Upper lobe of left lung (tissue), 6 donors: ENCODE results near the gene PPCS. TPM values are rescaled to one million over a fixed set of nuclear protein-coding genes. Genes with fewer than 3 reads are reported as not detected.

Source experiments
- ATAC-seq, 2 donors: fragments of 200-7000 bp; cut with Tn5 transposase; one replicate each; pipeline ENCODE4 v1.9.1; 2022; ENCODE audit warnings: mild to moderate bottlenecking in 2 of 2, moderate library complexity in 2 of 2; ENCODE audit not compliant: low FRiP score in 2 of 2
- DNase-seq, 2 donors: peaks; one replicate each; pipeline ENCODE4 v3.0.0-alpha.2; 2019 to 2020
- H3K27ac ChIP-seq, 4 donors: fragments of 200-600 bp; sonication (generic); one replicate each; pipeline ENCODE4 v1.5.1; 2016 to 2019
- H3K27me3 ChIP-seq, 4 donors: fragments of 200-600 bp; sonication (generic); one replicate each; pipeline ENCODE4 v1.5.1; 2017 to 2019
- H3K36me3 ChIP-seq, 4 donors: fragments of 200-600 bp; sonication (generic); one replicate each; pipeline ENCODE4 v1.5.1; 2016 to 2019
- H3K4me1 ChIP-seq, 4 donors: fragments of 200-600 bp; sonication (generic); one replicate each; pipeline ENCODE4 v1.5.1; 2018 to 2019
- H3K4me3 ChIP-seq, 4 donors: fragments of 200-600 bp; sonication (generic); one replicate each; pipeline ENCODE4 v1.5.1; 2017 to 2019; ENCODE audit warnings: mild to moderate bottlenecking in 2 of 4, moderate library complexity in 1 of 4
- H3K9me3 ChIP-seq, 4 donors: fragments of 200-600 bp; sonication (generic); one replicate each; pipeline ENCODE4 v1.5.1; 2018 to 2019
- EP300 ChIP-seq, 4 donors: sonication (generic); formaldehyde crosslinking; IDR thresholded peaks; one replicate each; pipeline ENCODE4 v1.5.1; 2017; ENCODE audit warnings: antibody characterized with exemption in 4 of 4, control low read depth in 2 of 4
- POLR2A ChIP-seq, 4 donors: fragments of 450-650 bp; IDR thresholded peaks; one replicate each; pipeline ENCODE4 v1.5.1; 2016 to 2017; ENCODE audit warnings: antibody characterized with exemption in 4 of 4, mild to moderate bottlenecking in 2 of 4
- POLR2AphosphoS5 ChIP-seq, 2 donors: sonication (generic); formaldehyde crosslinking; IDR thresholded peaks; one replicate each; pipeline ENCODE4 v1.5.1; 2017; ENCODE audit warnings: antibody characterized with exemption in 2 of 2
- WGBS, 2 donors: methylation state at CpG; one replicate each; pipeline ENCODE4 v1.1.5; 2017 to 2018; 5-methylcytosine and 5-hydroxymethylcytosine counted together
- total RNA-seq, 6 donors: library from RNA; depleted of rRNA in 4 of 6; stranded (reverse); fragments of >200 nt in 4 of 6; gene quantifications; one replicate each; pipeline versions ENCODE4 v1.1.0 to v1.2.1, GENCODE V29; 2016 to 2021
- TF ChIP-seq, protein P1 (sequence below), 6 experiments: fragments of 450-650 bp in 4 of 6; fragments of 200-600 bp in 2 of 6; sonication (generic) in 2 of 6; IDR thresholded peaks; one replicate each; pipeline ENCODE4 v1.5.1; 2016 to 2019; ENCODE audit warnings: antibody characterized with exemption in 6 of 6
- donor health status: DM: no; HTN: no; CAD: no; lungs with moderate emphysema.
- donor health status: DM: no; HTN: yes; CAD: no; lungs with severe emphysema.

PPCS gene
- total RNA-seq, 6 donors from 2014 or later: 56.4 to 95.3 (median 74.6) TPM

DNA sequence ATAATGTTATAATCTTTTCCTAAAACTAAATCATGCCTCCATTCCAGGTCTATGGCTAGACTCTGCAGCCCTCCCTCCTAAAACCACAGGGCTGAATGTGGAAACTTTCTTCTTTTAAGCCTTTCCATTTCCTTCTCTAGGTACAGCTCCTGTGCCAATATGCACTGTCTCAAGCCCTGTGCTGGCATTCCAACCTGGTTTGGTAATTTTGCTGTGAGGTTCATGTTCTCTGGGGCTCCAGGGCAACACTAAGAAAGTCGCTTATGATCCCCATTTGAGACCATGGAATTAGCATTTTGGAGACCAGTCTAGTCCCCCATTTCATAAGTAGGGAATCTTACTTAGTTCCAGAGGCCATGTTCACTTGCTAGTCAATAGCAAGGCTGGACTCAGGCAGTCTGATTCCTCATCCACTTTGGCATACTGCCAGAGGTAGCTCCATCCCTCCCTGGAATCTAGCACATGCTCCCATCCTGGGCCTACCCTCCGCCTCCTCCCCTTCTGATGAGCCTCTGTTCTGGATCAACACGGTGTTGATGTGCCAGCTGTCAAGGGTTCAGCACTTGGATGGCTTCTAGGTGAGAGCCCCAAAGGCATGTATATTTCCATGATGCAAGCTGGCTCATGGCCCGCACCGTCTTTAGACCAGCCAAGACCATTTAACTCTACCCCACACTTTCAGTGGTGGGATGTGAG lies 37.1 kb upstream of the PPCS start:
- H3K27me3 ChIP-seq: no peaks in the 10 kb centered on the region
- 81 to 86% methylated on average over 4 to 5 of the region's 5 CpGs for WGBS, 2 donors
- DNase-seq: no peak
- H3K27ac ChIP-seq: no peak overlapping the region
- H3K9me3 ChIP-seq: no peaks in the 10 kb centered on the region
- H3K4me1 ChIP-seq: peaks cover 0 to 12% (median 6%) of the 10 kb centered on the region in 4 donors
- no peaks in the 10 kb centered on the region for H3K36me3 ChIP-seq
- no peak overlapping the region for H3K4me3 ChIP-seq
- ATAC-seq: peak; percentile 6 to 25
- no peak for TF ChIP-seq POLR2AphosphoS5 (IDR thresholded peaks at IDR 0.05)
- TF ChIP-seq, protein P1, sequence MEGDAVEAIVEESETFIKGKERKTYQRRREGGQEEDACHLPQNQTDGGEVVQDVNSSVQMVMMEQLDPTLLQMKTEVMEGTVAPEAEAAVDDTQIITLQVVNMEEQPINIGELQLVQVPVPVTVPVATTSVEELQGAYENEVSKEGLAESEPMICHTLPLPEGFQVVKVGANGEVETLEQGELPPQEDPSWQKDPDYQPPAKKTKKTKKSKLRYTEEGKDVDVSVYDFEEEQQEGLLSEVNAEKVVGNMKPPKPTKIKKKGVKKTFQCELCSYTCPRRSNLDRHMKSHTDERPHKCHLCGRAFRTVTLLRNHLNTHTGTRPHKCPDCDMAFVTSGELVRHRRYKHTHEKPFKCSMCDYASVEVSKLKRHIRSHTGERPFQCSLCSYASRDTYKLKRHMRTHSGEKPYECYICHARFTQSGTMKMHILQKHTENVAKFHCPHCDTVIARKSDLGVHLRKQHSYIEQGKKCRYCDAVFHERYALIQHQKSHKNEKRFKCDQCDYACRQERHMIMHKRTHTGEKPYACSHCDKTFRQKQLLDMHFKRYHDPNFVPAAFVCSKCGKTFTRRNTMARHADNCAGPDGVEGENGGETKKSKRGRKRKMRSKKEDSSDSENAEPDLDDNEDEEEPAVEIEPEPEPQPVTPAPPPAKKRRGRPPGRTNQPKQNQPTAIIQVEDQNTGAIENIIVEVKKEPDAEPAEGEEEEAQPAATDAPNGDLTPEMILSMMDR (IDR thresholded peaks at IDR 0.05): no peak
- no peak for TF ChIP-seq EP300 (IDR thresholded peaks at IDR 0.05)
- TF ChIP-seq POLR2A (IDR thresholded peaks at IDR 0.05): no peak

DNA sequence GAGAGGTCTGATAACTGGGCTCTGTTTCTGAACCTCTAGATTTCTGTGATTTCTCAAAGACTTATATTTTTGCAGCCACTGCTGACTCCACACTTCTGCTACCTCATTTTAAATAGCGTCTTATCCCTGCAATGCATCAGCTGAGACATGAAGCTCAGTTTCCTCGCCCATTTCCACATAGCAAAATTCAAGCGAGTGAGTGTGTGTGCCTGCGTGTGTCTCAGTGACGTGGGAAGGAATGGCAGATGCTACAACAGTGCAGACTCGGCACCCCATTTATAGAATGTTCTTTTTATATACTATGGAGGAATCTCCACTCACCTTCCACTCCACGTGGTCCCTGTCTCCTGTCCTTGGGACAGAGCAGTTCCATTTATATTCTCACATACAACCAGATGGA lies 36.2 kb upstream of the PPCS start:
- no peak overlapping the region for H3K27ac ChIP-seq
- peaks cover 0 to 12% (median 6%) of the 10 kb centered on the region in 4 donors for H3K4me1 ChIP-seq
- ATAC-seq (no peak), DNase-seq (no peak)
- H3K27me3 ChIP-seq: no peaks in the 10 kb centered on the region
- H3K36me3 ChIP-seq: no peaks in the 10 kb centered on the region
- no peak overlapping the region for H3K4me3 ChIP-seq
- 82 to 84% methylated on average over 7 of the region's 7 CpGs for WGBS, 2 donors
- H3K9me3 ChIP-seq: no peaks in the 10 kb centered on the region
- no peak for TF ChIP-seq EP300 (IDR thresholded peaks at IDR 0.05)
- TF ChIP-seq, protein P1 (IDR thresholded peaks at IDR 0.05): no peak
- TF ChIP-seq POLR2AphosphoS5 (IDR thresholded peaks at IDR 0.05): no peak
- TF ChIP-seq POLR2A (IDR thresholded peaks at IDR 0.05): no peak

DNA sequence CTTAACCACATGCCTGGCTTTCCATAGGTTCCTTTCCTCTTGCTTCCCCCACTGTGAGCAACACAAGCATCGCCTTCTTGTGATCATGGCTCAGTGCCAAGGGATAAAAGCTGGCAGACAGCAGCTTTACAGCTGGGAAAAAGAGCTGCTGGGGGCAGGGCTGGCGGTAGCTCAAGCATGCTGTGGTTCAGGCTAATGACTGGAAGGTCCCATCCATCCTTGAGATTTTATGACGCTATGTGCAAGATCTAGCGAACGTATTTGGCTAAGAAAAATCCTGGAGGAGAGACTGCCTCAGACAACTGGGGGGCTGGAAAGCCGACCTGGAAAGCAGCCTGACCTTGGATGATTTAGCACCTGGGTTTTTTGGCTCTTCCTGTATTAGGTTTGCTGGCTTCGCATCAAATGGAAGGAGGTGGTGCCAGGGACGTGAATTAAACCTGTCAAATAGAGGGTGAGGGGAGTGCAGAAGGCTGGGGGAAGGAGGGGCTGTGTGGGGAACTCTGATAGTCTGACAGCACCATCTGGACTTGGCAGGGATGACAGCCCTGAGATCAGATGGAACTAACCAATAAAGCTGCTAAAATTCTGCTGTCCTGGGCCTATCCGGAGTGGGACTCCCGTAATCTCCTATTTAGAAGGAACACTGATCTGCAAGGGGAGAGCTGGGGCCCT lies 35.3 kb upstream of the PPCS start:
- TF ChIP-seq, protein P1 (IDR thresholded peaks at IDR 0.05): no peak
- no peak for TF ChIP-seq POLR2A (IDR thresholded peaks at IDR 0.05)
- no peak for TF ChIP-seq EP300 (IDR thresholded peaks at IDR 0.05)
- TF ChIP-seq POLR2AphosphoS5 (IDR thresholded peaks at IDR 0.05): no peak
- Histone ChIP-seq H3K27me3 (no peaks in the 10 kb centered on the region), H3K27ac (no peak overlapping the region), H3K4me1 (peaks cover 0 to 12% (median 6%) of the 10 kb centered on the region in 4 donors), H3K4me3 (no peak overlapping the region), H3K36me3 (no peaks in the 10 kb centered on the region), H3K9me3 (no peaks in the 10 kb centered on the region)
- WGBS, 2 donors: 31 to 34% methylated on average over 10 of the region's 10 CpGs
- DNase-seq: no peak
- ATAC-seq: peak; percentile 55 to 66

DNA sequence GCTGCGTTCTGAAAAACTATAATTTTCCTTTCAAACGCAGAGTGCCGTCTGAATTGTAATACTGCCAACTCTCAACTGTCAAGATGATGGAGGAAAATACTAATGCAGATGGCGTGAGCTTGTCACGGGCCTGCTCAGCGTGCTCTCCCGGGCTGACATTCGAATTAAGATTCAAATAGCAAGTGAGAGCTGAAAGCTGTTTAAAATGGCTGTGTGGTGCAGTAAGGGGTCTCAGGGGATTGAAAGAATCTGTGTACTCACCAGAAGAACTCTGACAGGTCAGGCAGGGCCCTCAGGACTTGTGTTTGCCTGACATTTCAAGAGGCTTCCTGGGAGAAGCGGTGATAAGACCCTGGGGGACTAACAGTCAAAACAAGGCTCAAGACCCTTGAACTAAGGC lies 33.6 kb upstream of the PPCS start:
- H3K4me3 ChIP-seq: no peak overlapping the region
- TF ChIP-seq POLR2A (IDR thresholded peaks at IDR 0.05): no peak
- TF ChIP-seq EP300 (IDR thresholded peaks at IDR 0.05): no peak
- TF ChIP-seq POLR2AphosphoS5 (IDR thresholded peaks at IDR 0.05): no peak
- TF ChIP-seq, protein P1 (IDR thresholded peaks at IDR 0.05): no peak
- H3K4me1 ChIP-seq: peaks cover 0 to 12% (median 6%) of the 10 kb centered on the region in 4 donors
- no peak overlapping the region for H3K27ac ChIP-seq
- DNase-seq (no peak), ATAC-seq (no peak)
- 65 to 68% methylated on average over 9 of the region's 9 CpGs for WGBS, 2 donors
- H3K9me3 ChIP-seq: no peaks in the 10 kb centered on the region
- H3K27me3 ChIP-seq: no peaks in the 10 kb centered on the region
- H3K36me3 ChIP-seq: no peaks in the 10 kb centered on the region
